ENCODE data around the gene SERTM1. TPM values are rescaled to one million over a fixed set of nuclear protein-coding genes. Genes with fewer than 3 reads are reported as not detected.

The SERTM1 gene
- total RNA-seq, 2 donors from 2014 or later, result 0.26 TPM; not detected in 1

DNA sequence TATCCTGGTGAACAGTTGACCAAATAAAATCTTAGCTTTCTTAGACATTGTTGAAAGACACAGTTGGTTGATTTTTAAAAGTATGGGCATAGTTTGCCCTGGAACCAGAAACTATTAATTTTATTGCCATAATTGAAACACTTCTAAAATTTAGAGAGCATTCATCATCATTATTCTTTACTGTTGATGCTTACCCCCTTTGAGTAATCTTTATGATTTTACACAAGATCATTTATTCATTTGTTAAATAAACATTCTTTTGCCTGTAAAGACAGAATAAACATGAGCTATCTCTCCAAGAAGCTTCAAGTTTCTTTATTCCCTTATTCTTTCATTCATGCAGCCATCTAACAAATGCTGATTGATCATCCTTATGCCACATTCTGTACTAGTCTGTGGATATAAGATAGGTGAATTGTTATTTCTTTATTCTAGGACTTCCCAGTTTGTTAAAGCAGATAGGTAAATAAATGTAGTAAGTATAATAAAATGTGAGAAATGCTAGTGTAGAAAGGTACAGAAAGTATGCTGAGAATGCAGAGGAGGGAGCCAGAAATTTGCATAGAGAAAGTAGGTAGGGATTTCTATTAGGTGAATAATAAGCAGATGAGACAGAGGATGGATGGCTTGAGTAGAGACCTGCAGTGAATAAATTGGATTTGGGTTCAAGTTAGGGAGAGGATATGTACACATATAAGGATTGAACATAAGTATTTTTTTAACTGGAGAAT lies 8.2 kb downstream of the SERTM1 start:
- no peaks in the 10 kb centered on the region for H3K4me1 ChIP-seq
- no peak overlapping the region for H3K27ac ChIP-seq
- intact Hi-C loops (cut with DNase I), result no loop called here
- H3K4me3 ChIP-seq, result no peak overlapping the region
- TF ChIP-seq, protein P1, sequence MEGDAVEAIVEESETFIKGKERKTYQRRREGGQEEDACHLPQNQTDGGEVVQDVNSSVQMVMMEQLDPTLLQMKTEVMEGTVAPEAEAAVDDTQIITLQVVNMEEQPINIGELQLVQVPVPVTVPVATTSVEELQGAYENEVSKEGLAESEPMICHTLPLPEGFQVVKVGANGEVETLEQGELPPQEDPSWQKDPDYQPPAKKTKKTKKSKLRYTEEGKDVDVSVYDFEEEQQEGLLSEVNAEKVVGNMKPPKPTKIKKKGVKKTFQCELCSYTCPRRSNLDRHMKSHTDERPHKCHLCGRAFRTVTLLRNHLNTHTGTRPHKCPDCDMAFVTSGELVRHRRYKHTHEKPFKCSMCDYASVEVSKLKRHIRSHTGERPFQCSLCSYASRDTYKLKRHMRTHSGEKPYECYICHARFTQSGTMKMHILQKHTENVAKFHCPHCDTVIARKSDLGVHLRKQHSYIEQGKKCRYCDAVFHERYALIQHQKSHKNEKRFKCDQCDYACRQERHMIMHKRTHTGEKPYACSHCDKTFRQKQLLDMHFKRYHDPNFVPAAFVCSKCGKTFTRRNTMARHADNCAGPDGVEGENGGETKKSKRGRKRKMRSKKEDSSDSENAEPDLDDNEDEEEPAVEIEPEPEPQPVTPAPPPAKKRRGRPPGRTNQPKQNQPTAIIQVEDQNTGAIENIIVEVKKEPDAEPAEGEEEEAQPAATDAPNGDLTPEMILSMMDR (IDR thresholded peaks at IDR 0.05), result no peak
- TF ChIP-seq POLR2A (IDR thresholded peaks at IDR 0.05), result no peak
- H3K9me3 ChIP-seq, result no peaks in the 10 kb centered on the region
- ATAC-seq, result no peak
- DNase-seq, result no peak
- no peaks in the 10 kb centered on the region for H3K27me3 ChIP-seq
- H3K36me3 ChIP-seq (replicated peaks in 1 of 2; ENCODE audit: insufficient read depth in 1 of 2, low read depth in 2 of 2), result no peaks in the 10 kb centered on the region

DNA sequence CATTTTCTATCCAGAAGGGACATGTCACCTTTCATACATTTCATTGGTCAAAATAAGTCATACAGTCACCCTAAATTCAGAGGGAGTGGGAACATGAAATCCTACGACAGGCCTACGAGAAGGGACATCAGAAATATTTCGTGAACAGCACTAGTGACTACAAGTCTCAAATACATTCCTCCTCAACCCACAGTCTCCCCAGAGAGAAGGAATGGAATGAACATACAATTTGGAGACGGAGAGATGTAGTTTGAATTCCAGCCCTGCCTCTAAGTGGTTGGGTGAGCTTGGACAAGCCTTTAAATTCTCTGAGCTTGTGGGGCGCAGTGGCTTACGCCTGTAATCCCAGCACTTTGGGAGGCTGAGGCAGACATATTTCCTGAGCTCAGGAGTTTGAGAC lies 9.9 kb downstream of the SERTM1 start:
- no peak for DNase-seq
- no peaks in the 10 kb centered on the region for H3K9me3 ChIP-seq
- intact Hi-C loops (cut with DNase I), result no loop called here
- H3K4me3 ChIP-seq, result no peak overlapping the region
- no peak overlapping the region for H3K27ac ChIP-seq
- ATAC-seq, result no peak
- 72 to 79% methylated on average over 6 of the region's 6 CpGs for WGBS, 2 donors
- no peaks in the 10 kb centered on the region for H3K4me1 ChIP-seq
- H3K36me3 ChIP-seq (replicated peaks in 1 of 2; ENCODE audit: insufficient read depth in 1 of 2, low read depth in 2 of 2), result no peaks in the 10 kb centered on the region
- TF ChIP-seq POLR2A (IDR thresholded peaks at IDR 0.05), result no peak
- TF ChIP-seq, protein P1 (IDR thresholded peaks at IDR 0.05), result no peak
- H3K27me3 ChIP-seq, result no peaks in the 10 kb centered on the region

DNA sequence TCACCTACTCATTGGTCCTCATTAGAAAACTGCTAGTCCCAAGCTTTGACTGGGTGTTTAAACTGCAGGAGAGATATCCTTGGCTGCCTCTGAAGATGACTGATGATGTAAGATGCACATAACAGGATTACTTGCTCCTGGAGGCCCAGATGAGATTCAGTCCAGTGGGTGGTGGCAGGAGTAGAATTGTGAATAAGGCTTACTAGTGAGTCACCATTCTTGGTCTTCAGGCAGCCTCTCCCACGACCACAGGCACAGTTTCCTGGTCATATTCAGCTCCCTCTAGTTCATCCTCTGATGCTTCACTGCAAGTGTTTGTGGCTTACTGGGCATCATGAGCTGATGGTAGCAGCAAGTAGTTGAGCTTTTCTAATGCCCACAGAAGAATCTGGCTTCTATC lies 12.1 kb downstream of the SERTM1 start:
- H3K9me3 ChIP-seq, result no peaks in the 10 kb centered on the region
- no peak overlapping the region for H3K27ac ChIP-seq
- no peak for ATAC-seq
- no peak for DNase-seq
- no peaks in the 10 kb centered on the region for H3K36me3 ChIP-seq (replicated peaks in 1 of 2; ENCODE audit: insufficient read depth in 1 of 2, low read depth in 2 of 2)
- no peaks in the 10 kb centered on the region for H3K4me1 ChIP-seq
- WGBS, 2 donors, result 16 to 24% methylated on average over 1 of the region's 1 CpG
- intact Hi-C loops (cut with DNase I), result no loop called here
- no peak overlapping the region for H3K4me3 ChIP-seq
- TF ChIP-seq, protein P1 (IDR thresholded peaks at IDR 0.05), result no peak
- no peak for TF ChIP-seq POLR2A (IDR thresholded peaks at IDR 0.05)
- no peaks in the 10 kb centered on the region for H3K27me3 ChIP-seq

DNA sequence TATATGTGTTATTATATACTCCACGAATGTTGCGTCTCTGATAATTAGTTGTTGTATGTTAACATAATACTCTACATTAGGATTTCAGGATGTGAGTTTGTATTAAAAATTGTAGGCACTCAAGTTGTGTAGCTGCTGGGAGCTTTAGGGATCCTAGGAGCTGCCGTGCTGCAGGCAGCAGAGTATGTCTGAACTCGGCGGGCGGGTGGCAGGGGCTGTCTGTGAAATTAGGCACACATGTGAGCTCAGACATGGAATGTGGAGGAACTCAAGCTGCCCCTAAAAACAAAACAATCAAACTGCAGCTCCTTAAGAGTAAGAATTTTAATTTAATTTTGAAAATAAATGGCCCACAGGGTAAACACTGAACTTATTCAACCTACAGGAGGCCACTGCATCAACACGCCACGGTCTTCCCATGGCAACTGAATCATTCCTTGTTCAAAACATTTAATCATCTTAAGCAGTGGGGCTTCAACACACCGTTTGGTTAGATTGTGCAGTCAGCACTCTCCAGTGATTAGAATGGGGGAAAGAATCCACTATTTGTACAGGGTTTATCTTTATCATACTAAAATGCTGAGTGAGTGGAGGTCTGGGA lies 22.7 kb downstream of the SERTM1 start:
- no peak for TF ChIP-seq POLR2A (IDR thresholded peaks at IDR 0.05)
- TF ChIP-seq, protein P1 (IDR thresholded peaks at IDR 0.05), result no peak
- intact Hi-C loops (cut with DNase I), result no loop called here
- H3K27ac ChIP-seq, result no peak overlapping the region
- H3K9me3 ChIP-seq, result no peaks in the 10 kb centered on the region
- no peaks in the 10 kb centered on the region for H3K36me3 ChIP-seq (replicated peaks in 1 of 2; ENCODE audit: insufficient read depth in 1 of 2, low read depth in 2 of 2)
- DNase-seq (no peak), ATAC-seq (no peak)
- no peak overlapping the region for H3K4me3 ChIP-seq
- H3K27me3 ChIP-seq, result no peaks in the 10 kb centered on the region
- H3K4me1 ChIP-seq, result no peaks in the 10 kb centered on the region
- 53 to 57% methylated on average over 9 of the region's 9 CpGs for whole genome bisulfite sequencing, 2 donors

DNA sequence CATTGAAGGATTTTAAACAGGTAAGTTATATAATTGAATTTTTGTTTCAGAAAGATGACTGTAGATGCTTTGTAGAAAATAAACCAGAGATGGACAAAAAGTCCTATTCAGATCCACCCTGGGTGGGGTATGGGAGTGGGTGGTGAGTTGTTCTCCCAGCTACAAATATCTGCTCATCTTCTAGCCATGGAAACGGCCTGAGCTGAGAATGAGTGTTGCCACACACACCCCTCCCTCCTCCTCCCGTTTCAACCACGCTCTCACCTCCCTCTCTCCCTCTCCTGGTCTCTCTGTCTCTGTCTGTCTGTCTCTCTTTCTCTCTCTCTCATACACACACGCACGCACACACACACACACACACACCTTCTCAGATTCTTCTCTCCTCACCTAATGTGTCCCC lies 26.4 kb downstream of the SERTM1 start:
- DNase-seq (no peak), ATAC-seq (no peak)
- H3K4me1 ChIP-seq, result no peaks in the 10 kb centered on the region
- no peaks in the 10 kb centered on the region for H3K9me3 ChIP-seq
- intact Hi-C loops (cut with DNase I), result no loop called here
- no peaks in the 10 kb centered on the region for H3K27me3 ChIP-seq
- H3K36me3 ChIP-seq (replicated peaks in 1 of 2; ENCODE audit: insufficient read depth in 1 of 2, low read depth in 2 of 2), result no peaks in the 10 kb centered on the region
- WGBS, 2 donors, result 60 to 67% methylated on average over 5 of the region's 5 CpGs
- no peak overlapping the region for H3K4me3 ChIP-seq
- no peak overlapping the region for H3K27ac ChIP-seq
- TF ChIP-seq, protein P1 (IDR thresholded peaks at IDR 0.05), result no peak
- TF ChIP-seq POLR2A (IDR thresholded peaks at IDR 0.05), result no peak
